Measurements from ENCODE around the gene SCCPDH.
A peak's percentile ranks its signal among the peaks of the same experiment; 100 is the strongest.

The SCCPDH gene

DNA sequence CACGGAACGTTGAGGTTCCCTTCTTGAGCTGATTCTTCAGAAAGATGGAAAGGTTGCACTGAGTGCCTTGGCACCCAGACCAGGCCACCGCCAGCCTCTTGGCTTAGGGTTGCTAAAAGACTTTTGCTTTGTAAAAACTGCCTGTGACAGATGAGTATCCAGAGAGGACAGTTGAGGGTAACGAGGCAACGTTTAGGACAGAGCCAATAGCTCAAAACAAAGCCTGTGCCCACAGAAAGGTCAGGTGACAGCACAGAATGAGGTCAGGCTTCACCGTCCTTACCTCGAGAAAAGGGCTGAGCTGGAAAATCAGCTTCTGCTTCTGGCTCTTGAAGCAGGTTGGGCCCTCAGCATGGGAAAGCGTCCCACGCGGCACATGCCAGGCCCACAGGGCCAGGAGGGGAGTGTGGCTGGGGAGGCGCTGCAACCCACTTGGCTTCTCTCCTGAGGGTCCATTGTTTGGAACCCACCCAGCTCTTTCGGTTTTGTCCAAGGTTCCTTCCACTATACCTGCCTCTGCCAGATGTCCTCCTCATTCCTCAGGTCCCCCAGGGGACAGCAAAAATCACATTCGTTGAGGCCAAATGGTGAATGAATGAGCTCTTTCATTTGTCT, 55.5 kb downstream of the SCCPDH start:
- DNase-seq (ENCODE audit: low read depth): no peak
- no peak overlapping the region for H3K4me3 ChIP-seq (ENCODE audit: low read depth, low read length)
- TF ChIP-seq, protein P1, sequence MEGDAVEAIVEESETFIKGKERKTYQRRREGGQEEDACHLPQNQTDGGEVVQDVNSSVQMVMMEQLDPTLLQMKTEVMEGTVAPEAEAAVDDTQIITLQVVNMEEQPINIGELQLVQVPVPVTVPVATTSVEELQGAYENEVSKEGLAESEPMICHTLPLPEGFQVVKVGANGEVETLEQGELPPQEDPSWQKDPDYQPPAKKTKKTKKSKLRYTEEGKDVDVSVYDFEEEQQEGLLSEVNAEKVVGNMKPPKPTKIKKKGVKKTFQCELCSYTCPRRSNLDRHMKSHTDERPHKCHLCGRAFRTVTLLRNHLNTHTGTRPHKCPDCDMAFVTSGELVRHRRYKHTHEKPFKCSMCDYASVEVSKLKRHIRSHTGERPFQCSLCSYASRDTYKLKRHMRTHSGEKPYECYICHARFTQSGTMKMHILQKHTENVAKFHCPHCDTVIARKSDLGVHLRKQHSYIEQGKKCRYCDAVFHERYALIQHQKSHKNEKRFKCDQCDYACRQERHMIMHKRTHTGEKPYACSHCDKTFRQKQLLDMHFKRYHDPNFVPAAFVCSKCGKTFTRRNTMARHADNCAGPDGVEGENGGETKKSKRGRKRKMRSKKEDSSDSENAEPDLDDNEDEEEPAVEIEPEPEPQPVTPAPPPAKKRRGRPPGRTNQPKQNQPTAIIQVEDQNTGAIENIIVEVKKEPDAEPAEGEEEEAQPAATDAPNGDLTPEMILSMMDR (IDR thresholded peaks at IDR 0.05; ENCODE audit: low read depth, low read length, missing control alignments): no peak

DNA sequence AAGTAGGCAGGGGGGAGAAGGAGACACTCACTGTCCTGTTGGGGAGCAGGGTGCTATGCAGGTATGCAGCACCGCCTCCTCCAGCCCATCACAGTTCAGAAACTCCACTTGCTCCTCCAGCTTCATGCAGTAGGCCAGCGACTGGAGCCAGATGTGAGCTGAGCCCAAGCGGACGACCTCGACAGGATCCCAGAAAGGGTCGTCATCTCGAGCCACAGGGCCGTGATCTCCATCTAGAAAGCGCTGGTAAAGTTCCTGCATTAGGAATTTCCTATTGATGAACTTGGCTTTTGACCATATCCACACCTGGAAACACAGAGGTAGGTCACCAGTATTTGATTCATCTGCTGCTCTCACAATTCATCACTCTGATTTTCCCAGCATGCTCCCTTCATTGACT, 56.1 kb downstream of the SCCPDH start:
- no peak for DNase-seq (ENCODE audit: low read depth)
- no peak overlapping the region for H3K4me3 ChIP-seq (ENCODE audit: low read depth, low read length)
- TF ChIP-seq, protein P1 (IDR thresholded peaks at IDR 0.05; ENCODE audit: low read depth, low read length, missing control alignments): no peak

DNA sequence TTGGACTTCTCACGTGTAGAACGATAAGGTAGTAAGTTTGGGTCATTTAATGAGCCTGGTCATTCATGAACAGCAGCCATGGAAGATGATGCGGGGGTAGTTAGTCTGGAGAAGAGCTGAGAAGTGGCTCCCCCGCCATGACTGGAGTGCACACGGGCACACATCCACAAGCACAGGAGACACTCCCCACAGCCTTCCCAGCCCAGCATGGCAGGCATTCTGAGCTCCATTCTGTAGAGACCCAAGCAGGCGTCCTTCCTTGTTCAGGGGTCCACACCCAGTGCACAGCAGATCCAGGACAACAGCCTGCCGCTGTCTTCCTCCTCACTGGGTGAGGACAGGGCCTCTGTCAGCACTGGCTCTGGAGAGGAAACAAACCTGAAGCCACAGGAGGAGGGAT, 57.0 kb downstream of the SCCPDH start:
- H3K4me3 ChIP-seq (ENCODE audit: low read depth, low read length): no peak overlapping the region
- DNase-seq (ENCODE audit: low read depth): no peak
- TF ChIP-seq, protein P1 (IDR thresholded peaks at IDR 0.05; ENCODE audit: low read depth, low read length, missing control alignments): no peak

DNA sequence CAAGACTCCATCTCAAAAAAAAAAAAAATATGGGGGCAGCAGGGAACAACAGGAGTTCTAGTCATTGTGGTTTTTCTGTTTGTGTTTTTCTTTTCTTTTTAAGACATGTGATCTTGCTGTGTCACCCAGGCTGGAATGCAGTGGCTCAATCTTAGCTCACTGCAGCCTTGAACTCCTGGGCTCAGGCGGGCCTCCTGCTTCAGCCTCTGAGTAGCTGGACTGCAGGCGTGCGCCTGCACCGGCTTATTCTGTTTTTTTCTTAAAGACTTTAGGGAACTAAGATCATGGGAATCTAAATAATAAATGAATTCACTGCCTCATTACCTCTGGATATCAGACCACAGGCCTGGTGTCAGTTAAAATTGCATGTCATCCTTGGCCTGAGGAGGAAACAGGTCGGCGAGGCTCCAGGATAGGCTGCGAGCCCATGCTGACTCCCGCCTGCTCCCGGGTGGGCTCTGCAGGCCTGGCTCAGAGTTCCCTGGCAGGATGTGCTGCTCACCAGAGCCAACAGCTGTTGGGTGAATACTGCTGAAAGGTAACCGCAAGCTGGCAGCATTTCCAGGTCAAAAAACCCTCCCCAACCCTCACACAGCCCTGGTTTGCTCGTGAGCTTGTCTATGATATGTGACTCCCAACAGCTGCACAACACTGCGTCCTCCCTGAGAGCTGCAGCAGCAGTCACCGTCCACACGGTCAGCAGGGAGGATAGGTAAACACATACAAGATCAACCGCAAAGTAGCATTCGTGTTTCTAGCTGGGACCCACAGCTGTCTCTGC, 58.1 kb downstream of the SCCPDH start:
- TF ChIP-seq, protein P1 (IDR thresholded peaks at IDR 0.05; ENCODE audit: low read depth, low read length, missing control alignments): no peak
- no peak for DNase-seq (ENCODE audit: low read depth)

DNA sequence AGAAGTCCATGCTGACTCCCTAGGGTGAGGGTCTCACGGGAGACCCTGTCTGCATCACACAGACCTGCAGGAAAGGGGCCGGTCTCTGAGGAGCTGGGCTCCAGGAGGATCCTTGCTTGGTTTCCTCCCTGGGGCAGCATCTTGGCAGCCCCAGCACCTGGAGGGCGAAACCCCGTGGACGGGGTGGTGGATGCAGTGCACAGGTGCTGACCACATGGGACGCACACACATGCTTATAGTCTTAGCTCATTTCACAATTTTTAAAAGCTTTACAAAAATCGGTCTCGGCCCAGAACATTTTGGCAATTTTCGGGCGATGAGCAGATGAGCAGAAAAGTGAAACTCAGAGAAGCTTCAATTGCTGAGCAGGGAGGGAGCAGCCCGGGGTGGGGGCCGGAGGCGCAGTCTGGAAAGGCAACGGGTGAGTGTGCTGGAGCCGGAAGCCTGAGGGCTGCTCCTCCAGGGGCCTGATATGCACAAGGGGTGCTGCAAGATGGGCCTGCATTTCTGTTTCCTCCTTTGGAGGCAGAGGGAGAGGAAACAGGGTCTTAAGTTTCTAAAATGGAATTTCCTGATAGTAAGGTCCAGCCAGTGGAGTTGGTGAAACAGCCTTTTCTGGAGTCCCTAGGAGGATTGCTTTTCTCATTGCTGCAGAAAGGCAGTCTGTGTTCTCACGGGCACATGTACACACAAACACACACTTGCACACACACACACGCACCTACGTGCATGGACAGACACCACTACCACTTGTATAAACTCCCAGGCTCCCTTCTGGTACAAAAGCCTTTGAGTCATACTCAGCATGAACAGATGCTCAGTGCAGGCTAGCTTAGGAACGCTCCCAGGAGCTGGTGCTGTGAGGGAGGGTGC, 60.6 kb downstream of the SCCPDH start:
- no peak for DNase-seq (ENCODE audit: low read depth)
- peak overlapping the region; percentile 3; the same call in 1 of the 2 replicates for H3K4me3 ChIP-seq (ENCODE audit: low read depth, low read length)
- TF ChIP-seq, protein P1 (IDR thresholded peaks at IDR 0.05; ENCODE audit: low read depth, low read length, missing control alignments): no peak

More for the DNA sequence above, 58.1 kb downstream of the SCCPDH start:
- H3K4me3 ChIP-seq (ENCODE audit: low read depth, low read length): no peak overlapping the region

DNA sequence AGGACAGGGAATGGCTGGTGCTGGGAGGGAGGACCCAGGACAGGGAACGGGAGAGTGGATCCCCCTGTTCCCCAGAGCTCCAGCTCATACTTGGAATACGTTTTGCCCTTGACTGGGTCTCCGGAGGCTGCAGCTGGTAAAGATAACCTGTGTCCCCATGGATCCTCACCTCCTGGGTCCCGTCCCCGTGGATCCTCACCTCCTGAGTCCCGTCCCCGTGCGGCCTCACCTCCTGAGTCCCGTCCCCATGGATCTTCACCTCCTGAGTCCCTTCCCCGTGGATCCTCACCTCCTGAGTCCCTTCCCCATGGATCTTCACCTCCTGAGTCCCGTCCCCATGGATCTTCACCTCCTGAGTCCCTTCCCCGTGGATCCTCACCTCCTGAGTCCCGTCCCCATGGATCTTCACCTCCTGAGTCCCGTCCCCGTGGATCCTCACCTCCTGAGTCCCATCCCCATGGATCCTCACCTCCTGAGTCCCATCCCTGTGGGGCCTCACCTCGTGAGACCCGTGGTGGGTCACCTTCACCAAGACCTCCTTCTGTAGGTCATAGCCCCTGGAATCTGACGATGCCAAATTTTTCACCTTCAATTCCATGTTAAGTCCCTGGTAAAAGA, 61.4 kb downstream of the SCCPDH start:
- no peak for DNase-seq (ENCODE audit: low read depth)
- TF ChIP-seq, protein P1 (IDR thresholded peaks at IDR 0.05; ENCODE audit: low read depth, low read length, missing control alignments): no peak
- no peak overlapping the region for H3K4me3 ChIP-seq (ENCODE audit: low read depth, low read length)

Measured in GM12864 (cell line).